HepG2 (cell line): ENCODE data around the gene FKBP8. TPM values are rescaled to one million over a fixed set of nuclear protein-coding genes. Genes with fewer than 3 reads are reported as not detected.

Experiments used
- ARNT2 ChIP-seq: sonication (generic); formaldehyde crosslinking; IDR thresholded peaks from 2 replicates; pipeline ENCODE4 v1.8.0; 2022; ENCODE audit warnings: mild to moderate bottlenecking, low read depth, missing genetic modification reagents, moderate library complexity
- ATF1 ChIP-seq: IDR thresholded peaks from 2 replicates; pipeline ENCODE4 v1.6.1; 2016; ENCODE audit warnings: mild to moderate bottlenecking, control low read depth
- BCL6 ChIP-seq: IDR thresholded peaks from 2 replicates; pipeline ENCODE4 v1.6.1; 2016; ENCODE audit warnings: missing genetic modification reagents, missing compliant biosample characterization
- CC2D1A ChIP-seq: sonication (generic); formaldehyde crosslinking; IDR thresholded peaks from 2 replicates; pipeline ENCODE4 v1.8.1; 2023; ENCODE audit warnings: mild to moderate bottlenecking, missing genetic modification reagents
- KMT2B ChIP-seq: IDR thresholded peaks from 2 replicates; pipeline ENCODE4 v1.6.1; 2016; ENCODE audit warnings: missing genetic modification reagents, missing compliant biosample characterization
- MAFK ChIP-seq, 2 experiments: IDR thresholded peaks in 1 of 2; conservative IDR thresholded peaks in 1 of 2; 2 replicates each; pipeline ENCODE4 v1.6.1; 2011; ENCODE audit warnings: improper control_type of control experiment in 2 of 2, low read length in 2 of 2
- MYC ChIP-seq: sonication (generic); formaldehyde crosslinking; IDR thresholded peaks from 2 replicates; pipeline ENCODE4 v1.9.0; 2021; ENCODE audit warnings: missing genetic modification reagents, borderline replicate concordance
- NCOA2 ChIP-seq: sonication (generic); formaldehyde crosslinking; IDR thresholded peaks from 2 replicates; pipeline ENCODE4 v1.8.0; 2022; ENCODE audit warnings: inconsistent platforms
- NFRKB ChIP-seq: fragments of 450-650 bp; IDR thresholded peaks from 2 replicates; pipeline ENCODE4 v1.6.1; 2017
- NFYC ChIP-seq: IDR thresholded peaks from 2 replicates; pipeline ENCODE4 v1.6.1; 2016; ENCODE audit warnings: missing genetic modification reagents, missing compliant biosample characterization
- ZNF12 ChIP-seq: sonication (generic); formaldehyde crosslinking; IDR thresholded peaks from 2 replicates; pipeline ENCODE4 v1.5.0; 2020; ENCODE audit warnings: missing genetic modification reagents
- ZNF235 ChIP-seq: sonication (generic); formaldehyde crosslinking; IDR thresholded peaks from 2 replicates; pipeline ENCODE4 v1.8.1; 2023; ENCODE audit warnings: mild to moderate bottlenecking, missing genetic modification reagents, borderline replicate concordance
- ZNF460 ChIP-seq: sonication (generic); formaldehyde crosslinking; IDR thresholded peaks from 2 replicates; pipeline ENCODE4 v1.5.1; 2020; ENCODE audit warnings: missing genetic modification reagents, mild to moderate bottlenecking, borderline replicate concordance
- ZNF746 ChIP-seq: sonication (generic); formaldehyde crosslinking; IDR thresholded peaks from 2 replicates; pipeline ENCODE4 v1.8.0; 2022; ENCODE audit warnings: mild to moderate bottlenecking, missing genetic modification reagents
- ZNF788 ChIP-seq: sonication (generic); formaldehyde crosslinking; IDR thresholded peaks from 2 replicates; pipeline ENCODE4 v1.5.0; 2020; ENCODE audit warnings: mild to moderate bottlenecking, missing genetic modification reagents, borderline replicate concordance
- ZSCAN12 ChIP-seq: sonication (generic); formaldehyde crosslinking; IDR thresholded peaks from 2 replicates; pipeline ENCODE4 v1.9.0; 2021; ENCODE audit warnings: mild to moderate bottlenecking, missing genetic modification reagents
- polyA plus RNA-seq, 8 experiments: library from polyadenylated mRNA; depleted of rRNA in 3 of 8; stranded (reverse) in 7 of 8; unstranded in 1 of 8; fragments of >200 nt; fragmentation: Illumina TruSeq in 4 of 8; extraction: Trizol in 4 of 8; gene quantifications; 2 replicates each; pipeline versions ENCODE4 v1.2.1 to v1.2.3, GENCODE V29; 2011 to 2016; ENCODE audit warnings: low read depth in 4 of 8, missing spikeins in 1 of 8, mixed read lengths in 1 of 8; ENCODE audit not compliant: insufficient read depth in 1 of 8
- total RNA-seq, 5 experiments: library from RNA; depleted of rRNA; stranded (reverse); fragments of >200 nt; fragmentation: Illumina TruSeq; extraction: Trizol; gene quantifications; 2 replicates each; pipeline ENCODE4 v1.2.3, GENCODE V29; 2016; ENCODE audit warnings: low read depth in 1 of 5
- TF ChIP-seq, protein P1 (sequence below): sonication (generic); formaldehyde crosslinking; IDR thresholded peaks from 2 replicates; pipeline ENCODE4 v1.4.0; 2020; ENCODE audit warnings: missing genetic modification reagents, mild to moderate bottlenecking, borderline replicate concordance
- TF ChIP-seq, protein P2 (sequence below): IDR thresholded peaks from 2 replicates; pipeline ENCODE4 v1.6.1; 2016; ENCODE audit warnings: missing genetic modification reagents, missing compliant biosample characterization
- TF ChIP-seq, protein P3 (sequence below): sonication (generic); formaldehyde crosslinking; IDR thresholded peaks from 2 replicates; pipeline ENCODE4 v1.5.0; 2020; ENCODE audit warnings: mild to moderate bottlenecking, missing genetic modification reagents
- TF ChIP-seq, protein P4 (sequence below): sonication (generic); formaldehyde crosslinking; IDR thresholded peaks from 2 replicates; pipeline ENCODE4 v1.5.0; 2020; ENCODE audit warnings: mild to moderate bottlenecking, missing genetic modification reagents, moderate library complexity
- TF ChIP-seq, protein P5 (sequence below): sonication (generic); formaldehyde crosslinking; IDR thresholded peaks from 2 replicates; pipeline ENCODE4 v1.4.0; 2020; ENCODE audit warnings: missing genetic modification reagents
- TF ChIP-seq, protein P6 (sequence below): sonication (generic); formaldehyde crosslinking; IDR thresholded peaks from 2 replicates; pipeline ENCODE4 v1.5.1; 2020; ENCODE audit warnings: missing genetic modification reagents, mild to moderate bottlenecking, borderline replicate concordance

The FKBP8 gene
- total and polyA plus RNA-seq, 2 of the 13 experiments (the other 11 are each of a cell fraction or from before 2014, with no cell fraction given): 81.7 to 93.9 TPM

DNA sequence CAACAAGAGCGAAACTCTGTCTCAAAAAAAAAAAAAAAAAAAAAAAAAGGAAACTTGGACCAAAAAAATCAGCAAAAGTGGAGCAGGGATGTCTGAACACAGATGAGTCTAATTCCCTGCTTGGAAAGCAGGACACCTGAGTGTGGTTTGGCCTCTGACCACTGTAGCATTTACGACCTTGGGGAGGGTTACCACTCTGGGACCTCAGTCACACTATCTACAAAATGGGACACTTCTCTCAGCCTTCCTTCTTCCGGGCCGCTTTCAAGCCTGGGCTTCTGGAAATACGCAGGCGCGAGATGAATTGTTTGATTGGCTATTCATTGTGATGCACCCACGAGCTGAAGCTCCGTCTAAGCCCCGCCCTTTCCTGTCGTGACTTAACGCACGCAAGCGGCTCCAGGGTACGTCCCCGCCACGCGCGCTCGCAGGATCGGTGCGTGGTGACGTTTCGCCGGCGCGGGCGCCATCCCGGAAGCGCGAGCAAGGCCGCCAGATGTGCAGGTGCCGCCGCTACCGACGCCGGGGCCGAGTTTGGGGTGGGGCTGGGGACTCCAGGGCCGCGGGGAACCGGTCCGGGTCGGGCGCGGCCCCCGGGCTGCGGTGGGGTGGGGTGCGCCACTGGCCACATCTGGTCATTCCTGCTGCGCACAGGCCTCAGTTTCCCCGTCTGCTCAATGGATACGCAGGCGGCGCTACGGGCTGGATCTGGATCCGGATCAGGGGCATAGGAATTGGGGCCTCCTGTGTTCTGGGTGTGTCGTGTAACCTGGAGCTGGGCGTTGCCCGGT is 14.2 kb upstream of the FKBP8 start, which contains the start of gene KXD1 (continued):
- TF ChIP-seq ZNF788 (peak; percentile 28; the same call in 1 of the 2 replicates), MYC (CRISPR knock-in tag) (peak; percentile 88), ZNF460 (CRISPR knock-in tag) (no peak), CC2D1A (CRISPR knock-in tag) (no peak), ZNF235 (no peak), MAFK (conservative IDR thresholded peaks at IDR 0.05 in 1 of 2, IDR thresholded peaks at IDR 0.05 in 1 of 2; ENCODE audit: low read length in 2 of 2) (no peak), ZSCAN12 (CRISPR knock-in tag) (no peak), ZNF12 (CRISPR knock-in tag) (no peak), KMT2B (CRISPR knock-in tag) (no peak; the same call in 1 of the 2 replicates), NFRKB (no peak), BCL6 (CRISPR knock-in tag) (peak; percentile 20; the same call in 1 of the 2 replicates), NCOA2 (peak; percentile 22), NFYC (CRISPR knock-in tag) (peak; percentile 78), ATF1 (CRISPR knock-in tag) (peak; percentile 78), ZNF746 (CRISPR knock-in tag) (no peak), ARNT2 (CRISPR knock-in tag) (peak; percentile 79)
- TF ChIP-seq, protein P1, sequence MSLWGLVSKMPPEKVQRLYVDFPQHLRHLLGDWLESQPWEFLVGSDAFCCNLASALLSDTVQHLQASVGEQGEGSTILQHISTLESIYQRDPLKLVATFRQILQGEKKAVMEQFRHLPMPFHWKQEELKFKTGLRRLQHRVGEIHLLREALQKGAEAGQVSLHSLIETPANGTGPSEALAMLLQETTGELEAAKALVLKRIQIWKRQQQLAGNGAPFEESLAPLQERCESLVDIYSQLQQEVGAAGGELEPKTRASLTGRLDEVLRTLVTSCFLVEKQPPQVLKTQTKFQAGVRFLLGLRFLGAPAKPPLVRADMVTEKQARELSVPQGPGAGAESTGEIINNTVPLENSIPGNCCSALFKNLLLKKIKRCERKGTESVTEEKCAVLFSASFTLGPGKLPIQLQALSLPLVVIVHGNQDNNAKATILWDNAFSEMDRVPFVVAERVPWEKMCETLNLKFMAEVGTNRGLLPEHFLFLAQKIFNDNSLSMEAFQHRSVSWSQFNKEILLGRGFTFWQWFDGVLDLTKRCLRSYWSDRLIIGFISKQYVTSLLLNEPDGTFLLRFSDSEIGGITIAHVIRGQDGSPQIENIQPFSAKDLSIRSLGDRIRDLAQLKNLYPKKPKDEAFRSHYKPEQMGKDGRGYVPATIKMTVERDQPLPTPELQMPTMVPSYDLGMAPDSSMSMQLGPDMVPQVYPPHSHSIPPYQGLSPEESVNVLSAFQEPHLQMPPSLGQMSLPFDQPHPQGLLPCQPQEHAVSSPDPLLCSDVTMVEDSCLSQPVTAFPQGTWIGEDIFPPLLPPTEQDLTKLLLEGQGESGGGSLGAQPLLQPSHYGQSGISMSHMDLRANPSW: no peak
- TF ChIP-seq, protein P2, sequence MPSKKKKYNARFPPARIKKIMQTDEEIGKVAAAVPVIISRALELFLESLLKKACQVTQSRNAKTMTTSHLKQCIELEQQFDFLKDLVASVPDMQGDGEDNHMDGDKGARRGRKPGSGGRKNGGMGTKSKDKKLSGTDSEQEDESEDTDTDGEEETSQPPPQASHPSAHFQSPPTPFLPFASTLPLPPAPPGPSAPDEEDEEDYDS (CRISPR knock-in tag): peak; percentile 80
- TF ChIP-seq, protein P3, sequence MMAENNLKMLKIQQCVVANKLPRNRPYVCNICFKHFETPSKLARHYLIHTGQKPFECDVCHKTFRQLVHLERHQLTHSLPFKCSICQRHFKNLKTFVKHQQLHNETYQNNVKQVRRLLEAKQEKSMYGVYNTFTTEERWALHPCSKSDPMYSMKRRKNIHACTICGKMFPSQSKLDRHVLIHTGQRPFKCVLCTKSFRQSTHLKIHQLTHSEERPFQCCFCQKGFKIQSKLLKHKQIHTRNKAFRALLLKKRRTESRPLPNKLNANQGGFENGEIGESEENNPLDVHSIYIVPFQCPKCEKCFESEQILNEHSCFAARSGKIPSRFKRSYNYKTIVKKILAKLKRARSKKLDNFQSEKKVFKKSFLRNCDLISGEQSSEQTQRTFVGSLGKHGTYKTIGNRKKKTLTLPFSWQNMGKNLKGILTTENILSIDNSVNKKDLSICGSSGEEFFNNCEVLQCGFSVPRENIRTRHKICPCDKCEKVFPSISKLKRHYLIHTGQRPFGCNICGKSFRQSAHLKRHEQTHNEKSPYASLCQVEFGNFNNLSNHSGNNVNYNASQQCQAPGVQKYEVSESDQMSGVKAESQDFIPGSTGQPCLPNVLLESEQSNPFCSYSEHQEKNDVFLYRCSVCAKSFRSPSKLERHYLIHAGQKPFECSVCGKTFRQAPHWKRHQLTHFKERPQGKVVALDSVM (CRISPR knock-in tag): peak; percentile 31; the same call in 1 of the 2 replicates
- TF ChIP-seq, protein P4, sequence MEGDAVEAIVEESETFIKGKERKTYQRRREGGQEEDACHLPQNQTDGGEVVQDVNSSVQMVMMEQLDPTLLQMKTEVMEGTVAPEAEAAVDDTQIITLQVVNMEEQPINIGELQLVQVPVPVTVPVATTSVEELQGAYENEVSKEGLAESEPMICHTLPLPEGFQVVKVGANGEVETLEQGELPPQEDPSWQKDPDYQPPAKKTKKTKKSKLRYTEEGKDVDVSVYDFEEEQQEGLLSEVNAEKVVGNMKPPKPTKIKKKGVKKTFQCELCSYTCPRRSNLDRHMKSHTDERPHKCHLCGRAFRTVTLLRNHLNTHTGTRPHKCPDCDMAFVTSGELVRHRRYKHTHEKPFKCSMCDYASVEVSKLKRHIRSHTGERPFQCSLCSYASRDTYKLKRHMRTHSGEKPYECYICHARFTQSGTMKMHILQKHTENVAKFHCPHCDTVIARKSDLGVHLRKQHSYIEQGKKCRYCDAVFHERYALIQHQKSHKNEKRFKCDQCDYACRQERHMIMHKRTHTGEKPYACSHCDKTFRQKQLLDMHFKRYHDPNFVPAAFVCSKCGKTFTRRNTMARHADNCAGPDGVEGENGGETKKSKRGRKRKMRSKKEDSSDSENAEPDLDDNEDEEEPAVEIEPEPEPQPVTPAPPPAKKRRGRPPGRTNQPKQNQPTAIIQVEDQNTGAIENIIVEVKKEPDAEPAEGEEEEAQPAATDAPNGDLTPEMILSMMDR (CRISPR knock-in tag): 0 out of 2 replicates have a peak, but pooled peaks have one; percentile 6
- TF ChIP-seq, protein P5, sequence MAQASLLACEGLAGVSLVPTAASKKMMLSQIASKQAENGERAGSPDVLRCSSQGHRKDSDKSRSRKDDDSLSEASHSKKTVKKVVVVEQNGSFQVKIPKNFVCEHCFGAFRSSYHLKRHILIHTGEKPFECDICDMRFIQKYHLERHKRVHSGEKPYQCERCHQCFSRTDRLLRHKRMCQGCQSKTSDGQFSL: no peak
- TF ChIP-seq, protein P6, sequence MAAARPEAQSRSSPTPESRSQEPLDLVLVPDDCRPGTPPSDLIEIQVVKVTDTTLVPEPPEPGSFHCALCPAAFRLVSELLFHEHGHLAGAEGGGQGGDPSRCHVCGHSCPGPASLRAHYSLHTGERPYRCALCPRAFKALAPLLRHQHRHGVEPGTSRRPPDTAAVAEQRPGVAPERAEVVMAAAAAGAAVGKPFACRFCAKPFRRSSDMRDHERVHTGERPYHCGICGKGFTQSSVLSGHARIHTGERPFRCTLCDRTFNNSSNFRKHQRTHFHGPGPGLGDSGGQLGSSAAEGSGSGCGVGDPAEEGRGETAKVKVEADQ (CRISPR knock-in tag): no peak
